ENCODE data around the gene NEDD8.

DNA sequence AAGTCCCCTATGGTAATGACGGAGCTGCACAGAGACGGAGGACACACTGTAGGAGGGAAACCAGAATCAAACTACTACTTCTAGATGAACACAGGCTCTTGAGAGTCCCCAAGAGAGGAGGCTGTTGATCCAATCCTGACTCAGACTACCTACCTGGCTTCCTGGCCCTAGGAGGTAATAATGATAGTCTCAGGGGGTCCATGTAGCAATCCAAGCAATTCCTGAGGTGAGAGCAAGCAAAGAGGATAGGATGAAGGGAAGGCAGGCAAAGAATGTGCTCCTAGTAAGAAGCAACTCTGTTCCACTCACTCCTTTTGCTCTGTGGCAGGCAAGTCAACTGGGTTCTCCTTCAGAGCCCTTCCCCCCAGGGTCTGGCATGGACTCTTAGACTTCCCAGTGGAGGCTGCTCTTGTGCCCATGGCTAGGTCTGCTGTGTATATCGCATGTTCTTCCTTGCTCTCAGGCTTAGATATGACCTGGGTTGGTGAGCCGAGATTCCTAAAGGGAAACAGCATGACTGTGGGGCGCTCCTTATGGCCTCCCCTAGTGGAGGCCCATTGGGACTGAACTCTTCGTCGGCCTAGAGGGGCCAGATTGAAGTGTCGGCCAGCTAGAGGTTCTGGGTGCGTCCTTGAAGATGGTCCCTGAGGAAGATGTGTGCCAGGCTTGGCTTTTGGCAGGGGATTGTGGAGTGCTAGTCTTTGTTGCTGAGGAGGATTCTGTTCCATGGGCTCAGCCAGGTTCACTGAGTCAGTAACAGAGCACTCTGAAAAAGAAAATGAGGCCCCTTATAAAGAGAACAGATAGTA is 8.1 kb upstream of the NEDD8 start:
- TF ChIP-seq ZNF274 (IDR thresholded peaks at IDR 0.05; ENCODE audit: low read depth, low read length) (no peak), SUZ12 (IDR thresholded peaks at IDR 0.05; ENCODE audit: extremely low read depth, insufficient read depth, insufficient read length) (no peak)

Measured in NT2/D1 (cell line).